Measurements from ENCODE around the gene HTR1E.

Gene HTR1E

GRCh38 chr6:86938814-86939213, 1.5 kb downstream of the HTR1E start:
- no peak for DNase-seq (ENCODE audit: low spot score)
- no peak for TF ChIP-seq CTCF (IDR thresholded peaks at IDR 0.05; ENCODE audit: extremely low read depth, missing control alignments)

GRCh38 chr6:86941461-86941860, 4.1 kb downstream of the HTR1E start:
- no peak for DNase-seq (ENCODE audit: low spot score)
- TF ChIP-seq CTCF (IDR thresholded peaks at IDR 0.05; ENCODE audit: extremely low read depth, missing control alignments) = no peak

- no peak for DNase-seq (ENCODE audit: low spot score)
- no peak for TF ChIP-seq CTCF (IDR thresholded peaks at IDR 0.05; ENCODE audit: extremely low read depth, missing control alignments)
Measured at GRCh38 chr6:86942769-86943516, 5.6 kb downstream of the HTR1E start.

- no peak for TF ChIP-seq CTCF (IDR thresholded peaks at IDR 0.05; ENCODE audit: extremely low read depth, missing control alignments)
- DNase-seq (ENCODE audit: low spot score) = no peak
Measured at GRCh38 chr6:86943819-86944407, 6.6 kb downstream of the HTR1E start.

GRCh38 chr6:86949771-86950170, 12.4 kb downstream of the HTR1E start:
- no peak for DNase-seq (ENCODE audit: low spot score)
- no peak for TF ChIP-seq CTCF (IDR thresholded peaks at IDR 0.05; ENCODE audit: extremely low read depth, missing control alignments)

GRCh38 chr6:86952991-86953390, 15.7 kb downstream of the HTR1E start:
- no peak for TF ChIP-seq CTCF (IDR thresholded peaks at IDR 0.05; ENCODE audit: extremely low read depth, missing control alignments)
- no peak for DNase-seq (ENCODE audit: low spot score)

- no peak for DNase-seq (ENCODE audit: low spot score)
- no peak for TF ChIP-seq CTCF (IDR thresholded peaks at IDR 0.05; ENCODE audit: extremely low read depth, missing control alignments)
Measured at GRCh38 chr6:86959656-86960055, 22.3 kb downstream of the HTR1E start.
